Measurements from ENCODE around the gene BTBD2.

Gene BTBD2

GRCh38 chr19:1970806-1971502 is 44.6 kb downstream of the BTBD2 start:
- H3K4me3 ChIP-seq (ENCODE audit: low read depth, low read length): no peak overlapping the region
- DNase-seq (ENCODE audit: low read depth): no peak

GRCh38 chr19:1970003-1970805 is 45.3 kb downstream of the BTBD2 start:
- DNase-seq (ENCODE audit: low read depth): no peak
- H3K4me3 ChIP-seq (ENCODE audit: low read depth, low read length): no peak overlapping the region

DNA sequence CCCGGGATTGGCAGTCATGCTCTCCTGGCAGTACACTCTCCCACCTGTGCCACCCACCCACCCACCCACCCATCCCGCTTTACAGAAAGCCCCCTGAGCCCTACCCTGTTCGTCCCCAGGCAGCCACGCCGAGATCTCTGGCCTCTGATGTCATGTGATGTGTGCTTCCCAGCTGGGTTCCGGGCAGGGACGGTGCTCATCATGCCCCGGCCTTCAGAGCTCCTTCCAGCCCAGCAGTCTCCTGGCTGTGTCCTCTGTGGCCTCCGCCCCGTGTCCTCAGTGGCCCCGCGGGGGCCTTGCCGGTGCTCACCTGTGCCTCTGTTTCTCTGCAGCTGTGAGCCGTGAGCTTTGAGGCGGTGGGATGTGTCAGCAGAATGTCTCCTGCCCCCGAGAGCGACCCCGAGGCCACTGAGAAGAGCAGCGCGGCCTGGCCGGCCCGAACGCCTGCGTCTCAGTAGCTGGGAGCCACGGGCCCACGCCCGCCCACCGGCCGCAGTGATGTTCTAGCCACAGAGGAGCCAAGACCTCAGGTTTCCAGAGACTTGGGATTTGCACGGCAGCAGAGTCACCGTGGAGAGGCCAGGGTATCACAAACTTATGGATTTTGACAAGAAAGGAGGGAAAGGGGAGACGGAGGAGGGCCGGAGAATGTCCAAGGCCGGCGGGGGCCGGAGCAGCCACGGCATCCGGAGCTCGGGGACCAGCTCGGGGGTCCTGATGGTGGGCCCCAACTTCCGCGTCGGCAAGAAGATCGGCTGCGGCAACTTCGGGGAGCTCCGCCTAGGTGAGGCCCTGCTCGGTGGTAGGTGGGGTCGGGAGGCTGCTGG is 46.1 kb downstream of the BTBD2 start:
- DNase-seq (ENCODE audit: low read depth): no peak
- H3K4me3 ChIP-seq (ENCODE audit: low read depth, low read length): no peak overlapping the region

DNA sequence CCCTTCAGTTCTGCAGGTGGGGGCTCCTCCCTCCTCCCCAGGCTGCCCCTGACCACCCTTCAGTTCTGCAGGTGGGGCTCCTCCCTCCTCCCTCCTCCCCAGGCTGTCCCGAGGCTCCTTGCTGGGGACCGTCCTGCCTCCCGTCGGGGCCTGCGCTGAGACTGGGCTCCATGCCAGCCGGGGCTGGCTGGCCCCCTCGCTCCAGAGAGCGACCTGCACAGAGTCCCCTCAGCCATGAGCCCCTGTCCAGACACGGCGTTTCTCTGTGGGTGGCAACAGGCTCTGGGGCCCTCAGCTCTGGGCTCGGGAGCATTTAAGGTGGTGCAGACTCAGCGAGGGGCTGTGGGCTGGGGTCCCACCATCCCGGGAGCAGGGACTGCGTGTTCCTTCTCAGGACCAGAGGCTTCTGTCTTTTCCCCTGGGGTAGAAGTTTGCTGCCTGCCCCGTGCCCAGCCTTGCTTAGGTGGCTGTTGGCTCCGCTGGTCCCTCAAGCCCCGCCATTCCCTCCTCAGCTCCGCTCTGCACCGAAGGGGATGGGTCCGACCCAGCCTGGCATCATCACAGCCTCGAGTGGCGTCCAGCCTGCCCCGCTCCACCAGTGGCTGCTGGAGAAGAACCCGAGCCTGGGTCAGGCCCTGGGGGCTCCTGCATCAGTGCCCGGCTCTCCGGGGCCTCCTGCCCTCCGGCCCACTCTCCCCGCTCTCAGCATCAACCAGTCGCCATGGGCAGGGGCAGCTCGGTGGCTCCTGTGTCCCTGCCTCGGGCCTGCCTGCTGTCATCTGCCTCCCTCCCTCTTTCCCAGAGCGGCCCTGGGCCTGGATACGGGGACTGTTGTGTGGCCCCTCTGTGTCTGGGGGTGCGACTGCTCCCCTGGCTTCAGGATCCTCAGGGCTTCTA is 47.0 kb downstream of the BTBD2 start:
- H3K4me3 ChIP-seq (ENCODE audit: low read depth, low read length): no peak overlapping the region
- DNase-seq (ENCODE audit: low read depth): no peak

DNA sequence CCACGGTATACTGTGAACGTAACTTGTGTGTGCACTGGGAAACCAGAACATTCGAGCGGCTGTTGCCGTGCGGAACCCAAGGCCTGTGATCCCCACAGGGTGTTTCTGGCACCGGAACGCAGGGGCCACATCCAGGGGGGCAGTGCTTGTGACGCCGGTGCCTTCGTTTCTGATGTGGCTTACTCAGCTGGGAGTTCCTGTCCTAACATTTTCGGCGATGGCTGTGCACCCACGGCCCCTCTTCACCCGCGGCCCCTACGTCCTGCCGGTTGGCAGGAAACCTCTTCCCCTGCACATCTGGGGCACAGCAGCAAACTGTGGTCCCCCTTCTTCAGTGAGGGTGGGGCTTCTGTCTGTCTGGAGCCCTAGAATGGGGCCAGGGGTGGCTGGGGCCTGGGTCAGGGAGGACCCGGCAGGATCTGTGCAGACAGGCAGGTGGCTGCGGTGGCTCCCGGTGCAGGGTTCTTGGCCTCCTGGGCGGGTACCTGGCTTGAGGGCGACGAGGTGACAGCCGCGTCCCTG is 48.4 kb downstream of the BTBD2 start:
- no peak for DNase-seq (ENCODE audit: low read depth)
- no peak overlapping the region for H3K4me3 ChIP-seq (ENCODE audit: low read depth, low read length)

GRCh38 chr19:1962674-1963073 is 52.8 kb downstream of the BTBD2 start:
- H3K4me3 ChIP-seq (ENCODE audit: low read depth, low read length): no peak overlapping the region
- no peak for DNase-seq (ENCODE audit: low read depth)

DNA sequence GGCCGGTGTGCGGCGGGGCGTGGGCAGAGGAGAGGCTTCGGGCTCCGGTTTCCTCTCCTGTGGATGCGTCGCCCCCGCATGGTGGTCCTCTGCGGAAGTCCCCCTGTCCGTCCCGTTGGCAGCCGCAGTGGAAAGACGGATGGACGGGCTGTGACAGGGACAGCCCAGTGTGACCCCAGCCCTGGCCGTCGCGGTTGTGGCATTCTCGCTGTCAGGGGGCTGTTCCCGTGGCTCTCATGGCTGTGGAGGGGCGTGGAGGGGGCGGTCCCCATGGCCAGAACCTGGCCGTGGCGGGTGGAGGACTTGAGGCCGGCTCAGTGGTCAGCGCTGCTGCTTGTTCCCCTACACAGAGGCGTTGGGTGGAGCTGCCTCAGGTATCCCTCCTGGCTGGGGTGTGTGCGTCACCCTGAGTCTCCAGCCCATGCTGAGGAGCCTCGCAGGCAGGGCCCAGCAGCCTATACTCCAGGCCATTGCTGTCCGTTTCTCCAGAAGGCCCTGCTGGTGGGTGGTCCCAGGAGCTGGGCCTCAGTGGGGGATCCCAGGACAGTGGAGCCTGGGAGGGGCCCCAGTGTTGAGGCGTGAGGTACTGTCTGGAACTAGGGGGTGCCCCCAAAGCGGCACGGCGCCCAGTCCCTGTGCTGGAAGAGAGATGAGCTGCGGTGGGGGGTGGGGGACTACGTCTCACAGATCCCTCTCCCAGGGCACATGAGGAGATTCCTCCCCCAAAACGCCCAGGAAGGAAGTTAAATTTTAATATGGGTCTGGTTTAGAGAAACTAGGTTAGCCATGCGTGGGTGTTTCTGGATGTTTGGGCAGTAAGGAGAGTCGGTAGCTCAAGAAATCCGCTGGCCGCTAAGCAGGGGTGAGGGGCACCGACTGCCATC is 54.3 kb downstream of the BTBD2 start:
- no peak for DNase-seq (ENCODE audit: low read depth)
- H3K4me3 ChIP-seq (ENCODE audit: low read depth, low read length): no peak overlapping the region

DNA sequence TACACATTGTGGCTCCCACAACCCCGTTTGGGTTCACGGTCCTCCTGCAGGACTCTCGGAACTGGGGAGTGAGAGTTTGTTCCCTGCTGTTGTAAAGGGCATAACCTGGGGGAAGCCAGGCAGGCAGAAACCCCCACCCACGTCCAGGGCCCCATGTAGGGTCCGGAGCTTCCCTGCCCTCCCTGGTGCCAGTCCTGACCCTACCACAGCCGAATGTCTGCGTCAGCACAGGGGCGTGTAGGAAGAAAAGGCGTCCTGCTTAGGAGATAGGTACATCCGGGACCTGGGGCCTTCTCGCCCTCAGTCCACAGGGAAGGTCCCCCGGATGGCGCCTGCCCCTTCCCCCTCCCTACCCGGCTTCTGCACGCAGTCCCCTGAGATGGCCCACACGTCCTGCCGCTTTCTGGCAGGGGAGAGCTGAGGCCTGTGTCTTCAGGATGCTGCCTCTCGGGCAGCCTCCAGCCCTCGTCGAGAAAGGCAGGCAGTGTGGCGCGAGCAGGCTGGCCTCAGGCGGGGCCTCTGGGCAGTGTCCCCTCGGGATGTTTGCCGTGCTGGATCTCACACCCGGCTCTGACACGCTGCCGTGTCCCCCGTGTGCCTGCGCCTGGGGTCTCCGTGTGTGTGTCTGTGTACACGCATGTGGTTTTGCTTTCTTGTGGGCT is 55.5 kb downstream of the BTBD2 start:
- H3K4me3 ChIP-seq (ENCODE audit: low read depth, low read length): no peak overlapping the region
- DNase-seq (ENCODE audit: low read depth): no peak

DNA sequence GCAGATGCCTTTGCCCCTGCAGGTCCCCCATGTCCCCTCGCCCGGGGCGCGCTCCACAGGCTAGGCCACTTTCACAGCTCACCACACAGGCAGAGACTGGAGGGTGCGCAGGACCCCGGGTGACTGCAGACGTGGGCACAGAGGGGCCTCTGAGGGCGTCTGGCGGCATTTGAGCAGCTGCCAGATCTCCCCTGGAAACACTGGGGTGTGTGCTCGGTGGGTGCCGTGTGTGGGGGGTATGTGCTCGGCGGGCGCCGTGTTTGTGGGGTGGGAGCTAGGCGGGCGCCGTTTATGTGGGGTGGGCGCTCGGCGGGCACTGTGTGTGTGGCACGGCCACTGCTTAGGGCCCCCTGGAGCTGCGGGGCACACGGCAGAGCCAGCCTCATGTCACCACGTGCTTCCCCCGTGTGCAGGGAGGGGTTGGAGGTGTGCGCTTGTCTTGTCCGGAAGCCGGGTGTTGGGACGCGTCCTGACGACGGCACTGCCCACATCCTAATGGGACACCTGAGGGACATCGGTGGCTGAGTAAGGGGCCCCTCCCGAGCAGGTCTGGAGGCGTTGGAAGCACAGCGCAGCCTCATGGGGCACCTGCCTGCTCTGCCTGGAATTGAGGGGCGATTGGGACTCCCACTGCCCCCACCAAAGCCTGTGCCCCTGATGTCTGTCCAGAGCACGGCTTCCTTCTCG is 57.8 kb downstream of the BTBD2 start:
- DNase-seq (ENCODE audit: low read depth): no peak
- H3K4me3 ChIP-seq (ENCODE audit: low read depth, low read length): no peak overlapping the region

DNA sequence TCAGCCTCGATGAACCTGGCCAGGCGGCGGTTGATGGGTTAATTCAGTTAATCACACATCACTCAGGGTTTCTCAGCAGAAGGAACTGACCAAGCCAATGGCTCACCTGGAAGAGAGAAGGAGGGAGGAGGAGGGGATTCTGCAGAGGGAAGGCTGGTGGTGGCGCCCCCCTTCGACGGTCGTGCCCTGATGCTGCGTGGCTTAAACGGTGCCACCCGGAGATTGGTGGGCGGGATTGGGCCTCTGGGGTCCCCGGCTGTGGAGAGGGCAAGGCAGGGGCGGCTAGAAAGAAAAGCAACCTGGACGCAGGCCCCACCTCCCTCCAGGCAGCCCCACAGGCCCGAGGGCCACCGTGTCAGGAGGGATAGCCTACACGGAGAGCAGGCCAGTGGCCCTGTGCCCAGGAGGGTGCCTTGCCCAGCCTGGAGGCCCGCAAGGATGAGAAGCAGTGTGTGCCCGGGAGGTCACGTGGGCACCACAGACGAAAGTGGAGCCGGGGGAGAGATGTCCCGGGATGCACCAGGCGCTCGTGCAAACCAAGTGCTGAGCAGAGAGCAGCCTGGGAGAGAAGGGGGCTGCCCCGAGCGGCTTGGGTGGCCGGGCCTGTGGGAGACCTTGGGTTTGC is 58.5 kb downstream of the BTBD2 start:
- no peak for DNase-seq (ENCODE audit: low read depth)
- no peak overlapping the region for H3K4me3 ChIP-seq (ENCODE audit: low read depth, low read length)

DNA sequence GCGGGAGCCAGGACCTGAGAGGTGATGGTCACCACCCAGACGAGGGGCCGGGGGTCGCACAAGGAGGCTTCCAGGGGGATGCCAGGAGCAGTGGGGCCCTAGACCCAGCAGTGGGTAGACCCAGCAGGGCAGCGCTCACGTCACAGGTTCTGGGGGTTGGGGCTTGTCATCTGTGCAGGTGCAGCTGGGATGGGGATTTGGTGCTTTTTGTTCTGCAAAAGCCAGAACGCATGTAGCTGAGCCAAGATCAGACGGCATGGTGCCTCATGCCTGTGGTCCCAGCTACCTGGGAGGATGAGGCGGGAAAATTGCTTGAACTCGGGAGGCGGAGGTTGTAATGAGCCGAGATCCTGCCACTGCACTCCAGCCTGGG is 59.4 kb downstream of the BTBD2 start:
- H3K4me3 ChIP-seq (ENCODE audit: low read depth, low read length): no peak overlapping the region

GRCh38 chr19:1955171-1956121 is 60.1 kb downstream of the BTBD2 start:
- no peak overlapping the region for H3K4me3 ChIP-seq (ENCODE audit: low read depth, low read length)
- no peak for DNase-seq (ENCODE audit: low read depth)

More for the DNA sequence above, 59.4 kb downstream of the BTBD2 start:
- no peak for DNase-seq (ENCODE audit: low read depth)

DNA sequence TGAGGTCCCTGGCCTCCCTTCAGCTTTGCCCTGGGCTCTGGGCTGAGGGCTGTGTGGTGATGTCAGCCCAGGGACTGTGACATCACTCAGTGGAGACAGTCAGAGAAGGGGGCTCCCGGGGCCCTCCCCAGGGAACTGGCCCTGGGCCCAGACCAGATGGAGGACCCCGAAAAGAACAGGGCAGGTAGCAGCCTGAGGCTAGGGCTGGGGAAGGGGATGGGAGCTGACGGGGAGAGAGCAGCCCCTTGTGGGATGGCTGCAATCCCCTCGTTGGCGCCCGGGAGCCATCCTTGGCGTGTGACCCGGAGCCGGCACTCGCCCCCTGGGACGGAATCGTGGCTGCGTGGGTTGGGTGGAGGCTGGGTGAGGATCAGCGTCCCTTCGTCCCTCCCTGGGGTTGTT is 61.0 kb downstream of the BTBD2 start:
- DNase-seq (ENCODE audit: low read depth): no peak
- H3K4me3 ChIP-seq (ENCODE audit: low read depth, low read length): no peak overlapping the region

GRCh38 chr19:1953441-1954094 is 61.9 kb downstream of the BTBD2 start:
- no peak overlapping the region for H3K4me3 ChIP-seq (ENCODE audit: low read depth, low read length)
- DNase-seq (ENCODE audit: low read depth): no peak

DNA sequence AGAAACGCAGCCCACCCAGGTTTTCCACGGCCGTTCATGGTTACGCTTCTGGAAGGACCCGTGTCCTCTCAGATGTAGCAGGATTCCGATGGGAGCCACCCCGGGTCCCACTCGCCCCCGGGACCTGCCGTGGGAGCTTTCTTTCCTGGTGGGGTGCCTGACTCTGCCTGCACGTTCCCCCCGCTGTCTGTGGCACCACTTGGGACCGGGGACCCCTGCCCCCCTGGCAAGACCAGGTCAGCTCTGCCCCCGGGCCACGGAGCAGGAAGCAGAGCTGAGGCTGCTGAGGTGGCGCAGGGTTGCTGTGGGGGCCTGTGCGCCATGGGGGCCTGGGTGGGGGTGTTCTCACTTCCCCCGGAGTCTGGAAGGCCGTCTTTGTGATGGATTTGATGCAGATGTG is 62.5 kb downstream of the BTBD2 start:
- no peak overlapping the region for H3K4me3 ChIP-seq (ENCODE audit: low read depth, low read length)
- no peak for DNase-seq (ENCODE audit: low read depth)

Data from skeletal muscle cell (primary cell).